SK-N-SH (cell line): ENCODE results near the gene LRGUK. TPM values are rescaled to one million over a fixed set of nuclear protein-coding genes. Genes with fewer than 3 reads are reported as not detected.
A peak's percentile ranks its signal among the peaks of the same experiment; 100 is the strongest.

ENCODE experiments used
- CTCF ChIA-PET: fragments of 300-600, 350-600 bp; formaldehyde crosslinking; extraction: SDS; loops from one replicate; lab custom pipeline; 2021; lab: Yijun Ruan, JAX
- POLR2A ChIA-PET: fragments of 350-600 bp; sonication (Branson Sonifier 250); formaldehyde crosslinking; extraction: SDS; loops from one replicate; lab custom pipeline; 2020; ENCODE audit warnings: antibody characterized with exemption, inconsistent platforms; lab: Yijun Ruan, JAX
- DNase-seq: peaks from one replicate; pipeline ENCODE4 v3.0.0; 2012
- H2AFZ ChIP-seq: fragments of 200-600 bp; sonication (generic); 2 replicates; pipeline ENCODE4 v1.8.1; 2016; ENCODE audit warnings: antibody characterized with exemption, mild to moderate bottlenecking, low read depth
- H3F3A ChIP-seq: fragments of 200-600 bp; sonication (generic); replicated peaks from 2 replicates; pipeline ENCODE3; 2016; ENCODE audit warnings: antibody characterized with exemption, mild to moderate bottlenecking; ENCODE audit not compliant: insufficient read depth
- H3K27ac ChIP-seq, 2 experiments: fragments of 200-500 bp in 1 of 2; fragments of 200-600 bp in 1 of 2; sonication (Bioruptor generic) in 1 of 2; sonication (generic), shearing (Covaris generic) in 1 of 2; 2 replicates each; pipeline versions ENCODE4 v1.5.1 to v1.6.1; 2014 to 2016; ENCODE audit warnings: low read depth in 2 of 2, inconsistent platforms in 1 of 2, low read length in 1 of 2, mild to moderate bottlenecking in 1 of 2, mixed read lengths in 1 of 2
- H3K27me3 ChIP-seq: fragments of 200-600 bp; sonication (generic), shearing (Covaris generic); 2 replicates; pipeline ENCODE4 v1.6.1; 2016; ENCODE audit warnings: mixed run types; ENCODE audit not compliant: insufficient read depth
- H3K36me3 ChIP-seq, 2 experiments: fragments of 200-500 bp in 1 of 2; fragments of 200-600 bp in 1 of 2; sonication (Bioruptor generic) in 1 of 2; sonication (generic) in 1 of 2; replicated peaks in 1 of 2; 2 replicates each; pipeline versions ENCODE3 to v1.5.1; 2014 to 2016; ENCODE audit warnings: low read length in 1 of 2, mild to moderate bottlenecking in 1 of 2; ENCODE audit not compliant: insufficient read depth in 2 of 2, control insufficient read depth in 1 of 2
- H3K4me1 ChIP-seq, 2 experiments: fragments of 200-500 bp in 1 of 2; fragments of 200-600 bp in 1 of 2; sonication (Bioruptor generic) in 1 of 2; sonication (generic), shearing (Covaris generic) in 1 of 2; 2 replicates each; pipeline versions ENCODE4 v1.5.1 to v1.6.1; 2014 to 2016; ENCODE audit warnings: low read depth in 1 of 2, low read length in 1 of 2, mixed run types in 1 of 2; ENCODE audit not compliant: insufficient read depth in 2 of 2, control insufficient read depth in 1 of 2
- H3K4me2 ChIP-seq: fragments of 200-600 bp; sonication (generic), shearing (Covaris generic); 2 replicates; pipeline ENCODE4 v1.6.1; 2017; ENCODE audit warnings: mixed run types
- H3K4me3 ChIP-seq, 2 experiments: fragments of 200-500 bp in 1 of 2; fragments of 200-600 bp in 1 of 2; sonication (Bioruptor generic) in 1 of 2; sonication (generic), shearing (Covaris generic) in 1 of 2; 2 replicates each; pipeline versions ENCODE4 v1.5.1 to v1.8.1; 2014 to 2016; ENCODE audit warnings: low read depth in 2 of 2, inconsistent platforms in 1 of 2, low read length in 1 of 2, mild to moderate bottlenecking in 1 of 2, mixed read lengths in 1 of 2, moderate library complexity in 1 of 2
- H3K79me2 ChIP-seq: fragments of 200-600 bp; sonication (generic); 2 replicates; pipeline ENCODE4 v1.8.1; 2017; ENCODE audit warnings: mild to moderate bottlenecking; ENCODE audit not compliant: insufficient read depth
- H3K9ac ChIP-seq: fragments of 200-600 bp; sonication (generic); 2 replicates; pipeline ENCODE4 v1.6.1; 2017; ENCODE audit warnings: mixed run types
- H3K9me2 ChIP-seq: fragments of 200-600 bp; sonication (generic); 2 replicates; pipeline ENCODE4 v1.6.1; 2017; ENCODE audit warnings: mixed run types
- H3K9me3 ChIP-seq: fragments of 200-600 bp; sonication (generic); 2 replicates; pipeline ENCODE4 v1.6.1; 2017; ENCODE audit warnings: mixed run types, mild to moderate bottlenecking, moderate library complexity
- H4K20me1 ChIP-seq: fragments of 200-600 bp; sonication (generic); 2 replicates; pipeline ENCODE4 v1.6.1; 2017; ENCODE audit warnings: mild to moderate bottlenecking, mixed run types; ENCODE audit not compliant: insufficient read depth
- CHD2 ChIP-seq: fragments of 150-350 bp; IDR thresholded peaks from 2 replicates; pipeline ENCODE4 v1.6.1; 2018; ENCODE audit warnings: low read length; ENCODE audit not compliant: partially characterized antibody
- EP300 ChIP-seq, 2 experiments: IDR thresholded peaks; 2 replicates each; pipeline versions ENCODE4 v1.4.0 to v1.6.1; 2012; ENCODE audit warnings: borderline replicate concordance in 1 of 2, low read depth in 1 of 2, low read length in 1 of 2
- FOSL2 ChIP-seq: IDR thresholded peaks from 2 replicates; pipeline ENCODE4 v1.4.0; 2012; ENCODE audit warnings: low read depth, mild to moderate bottlenecking, moderate library complexity, borderline replicate concordance
- GABPA ChIP-seq: IDR thresholded peaks from 2 replicates; pipeline ENCODE4 v1.4.0; 2012; ENCODE audit warnings: low read depth, mild to moderate bottlenecking
- IRF3 ChIP-seq: fragments of 150-350 bp; IDR thresholded peaks from 2 replicates; pipeline ENCODE4 v1.6.1; 2016; ENCODE audit warnings: mild to moderate bottlenecking, low read depth, low read length
- JUND ChIP-seq: IDR thresholded peaks from 2 replicates; pipeline ENCODE4 v1.4.0; 2012
- MAX ChIP-seq: IDR thresholded peaks from 2 replicates; pipeline ENCODE4 v1.4.0; 2012; ENCODE audit warnings: low read depth
- MXI1 ChIP-seq: IDR thresholded peaks from 2 replicates; pipeline ENCODE4 v1.6.1; 2012; ENCODE audit warnings: mild to moderate bottlenecking, low read depth, low read length, improper control_type of control experiment
- PBX3 ChIP-seq: IDR thresholded peaks from 2 replicates; pipeline ENCODE4; 2012
- SIN3A ChIP-seq: IDR thresholded peaks from 2 replicates; pipeline ENCODE4 v1.6.1; 2012; ENCODE audit warnings: low read depth, mild to moderate bottlenecking, low read length, moderate library complexity, borderline replicate concordance
- TCF12 ChIP-seq: IDR thresholded peaks from 2 replicates; pipeline ENCODE4 v1.4.0; 2012
- USF1 ChIP-seq: IDR thresholded peaks from 2 replicates; pipeline ENCODE4 v1.4.0; 2012; ENCODE audit warnings: low read depth, borderline replicate concordance
- USF2 ChIP-seq: fragments of 150-350 bp; IDR thresholded peaks from 2 replicates; pipeline ENCODE4 v1.6.1; 2017; ENCODE audit warnings: antibody characterized with exemption, low read length, low read depth, borderline replicate concordance
- YY1 ChIP-seq: IDR thresholded peaks from 2 replicates; pipeline ENCODE4 v1.4.0; 2012; ENCODE audit warnings: low read depth, mild to moderate bottlenecking
- ZBTB33 ChIP-seq: IDR thresholded peaks from 2 replicates; pipeline ENCODE4 v1.4.0; 2012; ENCODE audit warnings: low read depth, borderline replicate concordance
- WGBS: methylation state at CpG from one replicate; pipeline ENCODE4 v1.1.6; 2017; ENCODE audit warnings: low lambda C conversion rate; 5-methylcytosine and 5-hydroxymethylcytosine counted together
- polyA plus RNA-seq, 3 experiments: library from polyadenylated mRNA; depleted of rRNA; stranded (reverse); fragments of >200 nt; gene quantifications; 2 replicates each; pipeline ENCODE4 v1.2.3, GENCODE V29; 2012

The LRGUK gene
- polyA plus RNA-seq, 1 of the 3 experiments (the other 2 are of a cell fraction), result 1.5 TPM

- TF ChIP-seq SIN3A (no peak), MXI1 (no peak), YY1 (no peak), EP300 (IDR thresholded peaks at IDR 0.05; ENCODE audit: borderline replicate concordance in 1 of 2, low read depth in 1 of 2, low read length in 1 of 2) (no peak), JUND (no peak)
Observed at GRCh38 chr7:134088199-134088598, 38.9 kb upstream of the LRGUK start (continued).

- H3K9me2 ChIP-seq, result no peaks in the 10 kb centered on the region
- no peak overlapping the region for H3K9ac ChIP-seq
- H3K27me3 ChIP-seq, result no peaks in the 10 kb centered on the region
- H3K4me3 ChIP-seq, result peak overlapping the region in 1 of 2 experiments; percentile 10; a peak in 1 of 4 replicates
- H3K9me3 ChIP-seq, result peaks cover 26% of the 10 kb centered on the region
- ChIA-PET CTCF (interaction anchor here (0.7 kb wide), 1 partner anchor 154 kb away, joined by 3 read pairs; no protein-coding TSS in a partner anchor), POLR2A (no interaction called here)
- H3K27ac ChIP-seq, result no peak overlapping the region
- H3K79me2 ChIP-seq, result no peaks in the 10 kb centered on the region
- no peak for DNase-seq
- no peaks in the 10 kb centered on the region for H3K4me1 ChIP-seq
- H3K36me3 ChIP-seq, result peaks cover 0 to 2% of the 10 kb centered on the region in 2 experiments
- H3F3A ChIP-seq, result no peaks in the 10 kb centered on the region
- H3K4me2 ChIP-seq, result no peak overlapping the region
- TF ChIP-seq TCF12 (0 out of 2 replicates have a peak, but pooled peaks have one; percentile 6), USF1 (no peak), MAX (no peak), PBX3 (no peak), CHD2 (no peak)
- no peaks in the 10 kb centered on the region for H4K20me1 ChIP-seq
- H2AFZ ChIP-seq, result no peak overlapping the region
- 48% methylated on average over 4 of the region's 4 CpGs for WGBS
Observed at GRCh38 chr7:134089446-134089845, 37.7 kb upstream of the LRGUK start.

- ChIA-PET POLR2A (no interaction called here), CTCF (interaction anchor here (1.6 to 1.7 kb wide), 2 partner anchors 14 to 43 kb away, joined by 3 to 6 read pairs; no protein-coding TSS in a partner anchor)
- DNase-seq, result no peak
- Histone ChIP-seq H3K9me2 (no peaks in the 10 kb centered on the region), H3K9me3 (no peaks in the 10 kb centered on the region), H3K27me3 (no peaks in the 10 kb centered on the region), H3K79me2 (no peaks in the 10 kb centered on the region), H3K9ac (no peak overlapping the region), H3K4me1 (peaks cover 0 to 4% of the 10 kb centered on the region in 2 experiments; a peak in 1 of 4 replicates), H4K20me1 (no peaks in the 10 kb centered on the region), H3K4me2 (no peak overlapping the region), H3K27ac (no peak overlapping the region), H3K36me3 (no peaks in the 10 kb centered on the region), H2AFZ (no peak overlapping the region), H3K4me3 (no peak overlapping the region), H3F3A (no peaks in the 10 kb centered on the region)
- 64% methylated on average over 4 of the region's 4 CpGs for WGBS
- TF ChIP-seq CHD2 (no peak), USF2 (no peak), GABPA (no peak), MXI1 (no peak), USF1 (no peak), SIN3A (no peak), PBX3 (no peak), ZBTB33 (no peak), FOSL2 (no peak), IRF3 (no peak), MAX (no peak)
Observed at GRCh38 chr7:134098072-134098471, 29.1 kb upstream of the LRGUK start.
